WI38 (cell line): ENCODE data around the gene SHANK1.

Source experiments
- H3K4me3 ChIP-seq: 2 replicates; pipeline ENCODE4 v1.5.1; 2011; ENCODE audit warnings: low read depth, mild to moderate bottlenecking, control low read depth, low read length
- CTCF ChIP-seq: IDR thresholded peaks from 2 replicates; pipeline ENCODE4 v1.5.1; 2012; ENCODE audit warnings: low read depth, mild to moderate bottlenecking, control low read depth, low read length

The SHANK1 gene

GRCh38 chr19:50678323-50678722, 41.3 kb downstream of the SHANK1 start:
- no peak overlapping the region for H3K4me3 ChIP-seq
- TF ChIP-seq CTCF = no peak

GRCh38 chr19:50677636-50678035, 42.0 kb downstream of the SHANK1 start:
- no peak for TF ChIP-seq CTCF
- H3K4me3 ChIP-seq = no peak overlapping the region

- no peak for TF ChIP-seq CTCF
- H3K4me3 ChIP-seq = no peak overlapping the region
Observed at GRCh38 chr19:50676625-50677197, 42.9 kb downstream of the SHANK1 start.

- TF ChIP-seq CTCF = no peak
Observed at GRCh38 chr19:50673118-50673517, 46.5 kb downstream of the SHANK1 start.

GRCh38 chr19:50670102-50670380, 49.6 kb downstream of the SHANK1 start:
- no peak for TF ChIP-seq CTCF
- no peak overlapping the region for H3K4me3 ChIP-seq

More at GRCh38 chr19:50673118-50673517, 46.5 kb downstream of the SHANK1 start:
- no peak overlapping the region for H3K4me3 ChIP-seq

- TF ChIP-seq CTCF = peak; percentile 79
- H3K4me3 ChIP-seq = no peak overlapping the region
Observed at GRCh38 chr19:50669302-50670101, 50.1 kb downstream of the SHANK1 start.

GRCh38 chr19:50668879-50669278, 50.7 kb downstream of the SHANK1 start:
- TF ChIP-seq CTCF = no peak
- no peak overlapping the region for H3K4me3 ChIP-seq
